SK-N-SH treated with all-trans-retinoic acid at 6 μM for 48 hours (cell line): ENCODE measurements around the gene PRKCE.

Experiments used
- ATAC-seq: fragments of 200-7000 bp; cut with Tn5 transposase; 3 replicates; pipeline ENCODE4 v1.9.1; 2020; ENCODE audit warnings: mild to moderate bottlenecking, moderate library complexity
- ARNTL ChIP-seq: fragments of 450-650 bp; formaldehyde crosslinking; IDR thresholded peaks from 2 replicates; pipeline ENCODE4 v1.5.0; 2020; ENCODE audit warnings: low read depth, mild to moderate bottlenecking, moderate library complexity, borderline replicate concordance
- BACH2 ChIP-seq: fragments of 250-450 bp; sonication (Bioruptor Pico); IDR thresholded peaks from 2 replicates; pipeline ENCODE4 v1.9.0; 2021; ENCODE audit warnings: mild to moderate bottlenecking, borderline replicate concordance
- CSDC2 ChIP-seq: fragments of 250-450 bp; sonication (Bioruptor Pico); IDR thresholded peaks from 2 replicates; pipeline ENCODE4 v1.5.0; 2020; ENCODE audit warnings: mild to moderate bottlenecking, moderate library complexity
- ESRRG ChIP-seq: fragments of 250-450 bp; sonication (Bioruptor Pico); IDR thresholded peaks from 2 replicates; pipeline ENCODE4 v1.6.1; 2021; ENCODE audit warnings: mild to moderate bottlenecking
- GLIS3 ChIP-seq: fragments of 250-450 bp; sonication (Bioruptor Pico); IDR thresholded peaks from 2 replicates; pipeline ENCODE4 v1.5.0; 2020; ENCODE audit warnings: mild to moderate bottlenecking, moderate library complexity
- ISL1 ChIP-seq: fragments of 250-450 bp; sonication (Bioruptor Pico); IDR thresholded peaks from 2 replicates; pipeline ENCODE4 v2.1.2; 2022; ENCODE audit warnings: mild to moderate bottlenecking, moderate library complexity
- OSR1 ChIP-seq: fragments of 250-450 bp; sonication (Bioruptor Pico); IDR thresholded peaks from 2 replicates; pipeline ENCODE4 v1.8.0; 2022; ENCODE audit warnings: moderate library complexity, mild to moderate bottlenecking, inconsistent platforms
- PPARA ChIP-seq: fragments of 250-450 bp; sonication (Bioruptor Pico); IDR thresholded peaks from 2 replicates; pipeline ENCODE4 v1.5.0; 2020; ENCODE audit warnings: mild to moderate bottlenecking, borderline replicate concordance
- RARB ChIP-seq: fragments of 250-450 bp; sonication (Bioruptor Pico); IDR thresholded peaks from 2 replicates; pipeline ENCODE4 v1.8.0; 2021; ENCODE audit warnings: mild to moderate bottlenecking, moderate library complexity
- SNAI2 ChIP-seq: fragments of 250-450 bp; sonication (Bioruptor Pico); IDR thresholded peaks from 2 replicates; pipeline ENCODE4 v1.5.0; 2020; ENCODE audit warnings: mild to moderate bottlenecking, moderate library complexity
- TCF4 ChIP-seq: fragments of 250-450 bp; sonication (Bioruptor Pico); IDR thresholded peaks from 2 replicates; pipeline ENCODE4 v1.8.0; 2021; ENCODE audit warnings: mild to moderate bottlenecking, moderate library complexity, borderline replicate concordance
- TOX ChIP-seq: fragments of 250-450 bp; sonication (Bioruptor Pico); IDR thresholded peaks from 2 replicates; pipeline ENCODE4 v1.8.0; 2021; ENCODE audit warnings: mild to moderate bottlenecking, moderate library complexity, borderline replicate concordance
- ZC3H10 ChIP-seq: fragments of 250-450 bp; sonication (Bioruptor Pico); IDR thresholded peaks from 2 replicates; pipeline ENCODE4 v1.5.1; 2021; ENCODE audit warnings: mild to moderate bottlenecking, moderate library complexity
- ZNF565 ChIP-seq: fragments of 450-650 bp; formaldehyde crosslinking; conservative IDR thresholded peaks from 2 replicates; pipeline ENCODE4 v1.5.0; 2020; ENCODE audit warnings: low read depth, mild to moderate bottlenecking, moderate library complexity
- ZNF8 ChIP-seq: fragments of 450-650 bp; formaldehyde crosslinking; IDR thresholded peaks from 2 replicates; pipeline ENCODE4 v1.5.0; 2020; ENCODE audit warnings: mild to moderate bottlenecking, moderate library complexity
- TF ChIP-seq, protein P1 (sequence below): fragments of 250-450 bp; sonication (Bioruptor Pico); IDR thresholded peaks from 2 replicates; pipeline ENCODE4 v1.8.0; 2021; ENCODE audit warnings: low read depth, mild to moderate bottlenecking, moderate library complexity, borderline replicate concordance
- TF ChIP-seq, protein P2 (sequence below): fragments of 250-450 bp; sonication (Bioruptor Pico); IDR thresholded peaks from 2 replicates; pipeline ENCODE4 v1.5.1; 2021; ENCODE audit warnings: mild to moderate bottlenecking, moderate library complexity
- TF ChIP-seq, protein P3 (sequence below): fragments of 250-450 bp; sonication (Bioruptor Pico); IDR thresholded peaks from 2 replicates; pipeline ENCODE4 v1.5.0; 2020; ENCODE audit warnings: mild to moderate bottlenecking, moderate library complexity
- TF ChIP-seq, protein P4 (sequence below): fragments of 250-450 bp; sonication (Bioruptor Pico); IDR thresholded peaks from 2 replicates; pipeline ENCODE4 v1.8.0; 2020; ENCODE audit warnings: mild to moderate bottlenecking, moderate library complexity, borderline replicate concordance

Gene PRKCE

DNA sequence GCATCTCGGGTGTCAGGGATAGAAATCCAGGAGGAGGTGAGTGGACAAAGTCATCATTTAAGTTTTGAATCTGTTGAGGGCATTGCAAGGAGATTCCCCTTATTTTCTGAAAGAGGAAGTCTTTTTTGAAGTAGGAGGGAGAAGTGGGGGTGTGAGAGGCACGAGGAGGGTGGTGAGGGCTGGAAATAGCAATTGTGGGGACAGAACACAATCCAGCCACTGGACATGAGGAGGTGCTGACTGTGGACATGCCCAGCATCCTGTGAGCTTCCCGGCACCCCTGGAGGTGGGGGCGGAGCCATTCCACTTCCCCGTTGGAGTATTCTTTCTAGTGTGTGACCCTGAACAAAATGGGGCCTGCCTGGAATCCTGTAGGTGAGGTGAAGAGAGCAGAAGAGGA lies 335.0 kb downstream of the PRKCE start:
- no peak for ATAC-seq
- TF ChIP-seq, protein P1, sequence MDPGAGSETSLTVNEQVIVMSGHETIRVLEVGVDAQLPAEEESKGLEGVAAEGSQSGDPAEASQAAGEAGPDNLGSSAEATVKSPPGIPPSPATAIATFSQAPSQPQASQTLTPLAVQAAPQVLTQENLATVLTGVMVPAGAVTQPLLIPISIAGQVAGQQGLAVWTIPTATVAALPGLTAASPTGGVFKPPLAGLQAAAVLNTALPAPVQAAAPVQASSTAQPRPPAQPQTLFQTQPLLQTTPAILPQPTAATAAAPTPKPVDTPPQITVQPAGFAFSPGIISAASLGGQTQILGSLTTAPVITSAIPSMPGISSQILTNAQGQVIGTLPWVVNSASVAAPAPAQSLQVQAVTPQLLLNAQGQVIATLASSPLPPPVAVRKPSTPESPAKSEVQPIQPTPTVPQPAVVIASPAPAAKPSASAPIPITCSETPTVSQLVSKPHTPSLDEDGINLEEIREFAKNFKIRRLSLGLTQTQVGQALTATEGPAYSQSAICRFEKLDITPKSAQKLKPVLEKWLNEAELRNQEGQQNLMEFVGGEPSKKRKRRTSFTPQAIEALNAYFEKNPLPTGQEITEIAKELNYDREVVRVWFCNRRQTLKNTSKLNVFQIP (CRISPR knock-in tag) = no peak
- no peak for TF ChIP-seq ZNF8 (CRISPR knock-in tag)
- TF ChIP-seq TOX (CRISPR knock-in tag) = no peak
- TF ChIP-seq, protein P2, sequence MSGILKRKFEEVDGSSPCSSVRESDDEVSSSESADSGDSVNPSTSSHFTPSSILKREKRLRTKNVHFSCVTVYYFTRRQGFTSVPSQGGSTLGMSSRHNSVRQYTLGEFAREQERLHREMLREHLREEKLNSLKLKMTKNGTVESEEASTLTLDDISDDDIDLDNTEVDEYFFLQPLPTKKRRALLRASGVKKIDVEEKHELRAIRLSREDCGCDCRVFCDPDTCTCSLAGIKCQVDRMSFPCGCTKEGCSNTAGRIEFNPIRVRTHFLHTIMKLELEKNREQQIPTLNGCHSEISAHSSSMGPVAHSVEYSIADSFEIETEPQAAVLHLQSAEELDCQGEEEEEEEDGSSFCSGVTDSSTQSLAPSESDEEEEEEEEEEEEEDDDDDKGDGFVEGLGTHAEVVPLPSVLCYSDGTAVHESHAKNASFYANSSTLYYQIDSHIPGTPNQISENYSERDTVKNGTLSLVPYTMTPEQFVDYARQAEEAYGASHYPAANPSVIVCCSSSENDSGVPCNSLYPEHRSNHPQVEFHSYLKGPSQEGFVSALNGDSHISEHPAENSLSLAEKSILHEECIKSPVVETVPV (CRISPR knock-in tag) = no peak
- no peak for TF ChIP-seq ZC3H10
- TF ChIP-seq ARNTL (CRISPR knock-in tag) = no peak
- no peak for TF ChIP-seq OSR1 (CRISPR knock-in tag)
- no peak for TF ChIP-seq GLIS3
- no peak for TF ChIP-seq ESRRG (CRISPR knock-in tag)
- TF ChIP-seq, all 23 proteins: peak for 0

DNA sequence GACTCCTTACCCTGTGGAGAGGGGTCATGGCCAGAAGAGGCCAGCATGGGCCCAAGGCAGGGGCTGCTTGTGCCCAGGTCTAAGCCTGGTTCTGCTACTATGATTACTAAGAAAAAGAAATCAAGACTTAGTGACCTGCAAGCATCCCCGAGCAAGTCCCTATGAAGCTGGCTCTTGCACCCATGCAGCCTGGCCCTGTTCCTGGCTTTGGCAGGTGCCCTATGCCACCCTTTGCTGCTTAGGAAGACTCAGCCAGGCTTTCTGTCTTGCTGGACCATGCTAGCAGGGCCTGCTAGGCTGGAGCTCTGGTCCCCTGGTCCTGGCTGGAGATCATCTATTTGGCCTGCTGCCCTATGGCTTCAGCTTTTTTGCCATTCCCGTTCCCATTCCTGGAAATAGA lies 336.4 kb downstream of the PRKCE start:
- no peak for ATAC-seq

More for the DNA sequence above, 336.4 kb downstream of the PRKCE start:
- TF ChIP-seq, protein P2 (CRISPR knock-in tag) = no peak
- TF ChIP-seq, protein P3, sequence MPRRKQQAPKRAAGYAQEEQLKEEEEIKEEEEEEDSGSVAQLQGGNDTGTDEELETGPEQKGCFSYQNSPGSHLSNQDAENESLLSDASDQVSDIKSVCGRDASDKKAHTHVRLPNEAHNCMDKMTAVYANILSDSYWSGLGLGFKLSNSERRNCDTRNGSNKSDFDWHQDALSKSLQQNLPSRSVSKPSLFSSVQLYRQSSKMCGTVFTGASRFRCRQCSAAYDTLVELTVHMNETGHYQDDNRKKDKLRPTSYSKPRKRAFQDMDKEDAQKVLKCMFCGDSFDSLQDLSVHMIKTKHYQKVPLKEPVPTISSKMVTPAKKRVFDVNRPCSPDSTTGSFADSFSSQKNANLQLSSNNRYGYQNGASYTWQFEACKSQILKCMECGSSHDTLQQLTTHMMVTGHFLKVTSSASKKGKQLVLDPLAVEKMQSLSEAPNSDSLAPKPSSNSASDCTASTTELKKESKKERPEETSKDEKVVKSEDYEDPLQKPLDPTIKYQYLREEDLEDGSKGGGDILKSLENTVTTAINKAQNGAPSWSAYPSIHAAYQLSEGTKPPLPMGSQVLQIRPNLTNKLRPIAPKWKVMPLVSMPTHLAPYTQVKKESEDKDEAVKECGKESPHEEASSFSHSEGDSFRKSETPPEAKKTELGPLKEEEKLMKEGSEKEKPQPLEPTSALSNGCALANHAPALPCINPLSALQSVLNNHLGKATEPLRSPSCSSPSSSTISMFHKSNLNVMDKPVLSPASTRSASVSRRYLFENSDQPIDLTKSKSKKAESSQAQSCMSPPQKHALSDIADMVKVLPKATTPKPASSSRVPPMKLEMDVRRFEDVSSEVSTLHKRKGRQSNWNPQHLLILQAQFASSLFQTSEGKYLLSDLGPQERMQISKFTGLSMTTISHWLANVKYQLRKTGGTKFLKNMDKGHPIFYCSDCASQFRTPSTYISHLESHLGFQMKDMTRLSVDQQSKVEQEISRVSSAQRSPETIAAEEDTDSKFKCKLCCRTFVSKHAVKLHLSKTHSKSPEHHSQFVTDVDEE (CRISPR knock-in tag) = no peak
- no peak for TF ChIP-seq PPARA (CRISPR knock-in tag)
- TF ChIP-seq, protein P4, sequence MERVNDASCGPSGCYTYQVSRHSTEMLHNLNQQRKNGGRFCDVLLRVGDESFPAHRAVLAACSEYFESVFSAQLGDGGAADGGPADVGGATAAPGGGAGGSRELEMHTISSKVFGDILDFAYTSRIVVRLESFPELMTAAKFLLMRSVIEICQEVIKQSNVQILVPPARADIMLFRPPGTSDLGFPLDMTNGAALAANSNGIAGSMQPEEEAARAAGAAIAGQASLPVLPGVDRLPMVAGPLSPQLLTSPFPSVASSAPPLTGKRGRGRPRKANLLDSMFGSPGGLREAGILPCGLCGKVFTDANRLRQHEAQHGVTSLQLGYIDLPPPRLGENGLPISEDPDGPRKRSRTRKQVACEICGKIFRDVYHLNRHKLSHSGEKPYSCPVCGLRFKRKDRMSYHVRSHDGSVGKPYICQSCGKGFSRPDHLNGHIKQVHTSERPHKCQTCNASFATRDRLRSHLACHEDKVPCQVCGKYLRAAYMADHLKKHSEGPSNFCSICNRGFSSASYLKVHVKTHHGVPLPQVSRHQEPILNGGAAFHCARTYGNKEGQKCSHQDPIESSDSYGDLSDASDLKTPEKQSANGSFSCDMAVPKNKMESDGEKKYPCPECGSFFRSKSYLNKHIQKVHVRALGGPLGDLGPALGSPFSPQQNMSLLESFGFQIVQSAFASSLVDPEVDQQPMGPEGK = no peak
- TF ChIP-seq, protein P1 (CRISPR knock-in tag) = no peak
- TF ChIP-seq RARB (CRISPR knock-in tag) = no peak
- TF ChIP-seq OSR1 (CRISPR knock-in tag) = no peak
- TF ChIP-seq ZNF565 (CRISPR knock-in tag) = no peak
- TF ChIP-seq ZNF8 (CRISPR knock-in tag) = no peak
- no peak for TF ChIP-seq SNAI2 (CRISPR knock-in tag)
- no peak for TF ChIP-seq ISL1 (CRISPR knock-in tag)
- no peak for TF ChIP-seq CSDC2 (CRISPR knock-in tag)
- no peak for TF ChIP-seq BACH2
- TF ChIP-seq TOX (CRISPR knock-in tag) = no peak
- TF ChIP-seq TCF4 (CRISPR knock-in tag) = no peak
